ENCODE measurements around the gene RFTN1. TPM values are rescaled to one million over a fixed set of nuclear protein-coding genes. Genes with fewer than 3 reads are reported as not detected.

RFTN1 gene
- total and polyA plus RNA-seq, 2 donors (not counting 3 experiments of a cell fraction or from before 2014, with no cell fraction given): 40.3 to 43.3 TPM

GRCh38 chr3:16359331-16359730 lies 154.2 kb downstream of the RFTN1 start:
- TF ChIP-seq GATA2 (IDR thresholded peaks at IDR 0.05; ENCODE audit: insufficient read depth, insufficient read length, low read depth, low read length) (no peak), POLR2A (IDR thresholded peaks at IDR 0.05; ENCODE audit: low read depth, low read length) (no peak), MYC (IDR thresholded peaks at IDR 0.05; ENCODE audit: low read depth, low read length) (no peak), POLR2AphosphoS5 (IDR thresholded peaks at IDR 0.05; ENCODE audit: insufficient read depth, low read depth, low read length) (no peak), FOS (IDR thresholded peaks at IDR 0.05; ENCODE audit: borderline replicate concordance, insufficient read depth, low read length) (no peak), EZH2 (IDR thresholded peaks at IDR 0.05; ENCODE audit: borderline replicate concordance, low read depth, low read length, severe bottlenecking) (no peak), JUN (IDR thresholded peaks at IDR 0.05; ENCODE audit: borderline replicate concordance, insufficient read depth, insufficient read length, low read depth) (no peak)
- TF ChIP-seq, protein P1, sequence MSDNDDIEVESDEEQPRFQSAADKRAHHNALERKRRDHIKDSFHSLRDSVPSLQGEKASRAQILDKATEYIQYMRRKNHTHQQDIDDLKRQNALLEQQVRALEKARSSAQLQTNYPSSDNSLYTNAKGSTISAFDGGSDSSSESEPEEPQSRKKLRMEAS (IDR thresholded peaks at IDR 0.05; ENCODE audit: insufficient read depth, insufficient read length): no peak
- TF ChIP-seq, protein P2, sequence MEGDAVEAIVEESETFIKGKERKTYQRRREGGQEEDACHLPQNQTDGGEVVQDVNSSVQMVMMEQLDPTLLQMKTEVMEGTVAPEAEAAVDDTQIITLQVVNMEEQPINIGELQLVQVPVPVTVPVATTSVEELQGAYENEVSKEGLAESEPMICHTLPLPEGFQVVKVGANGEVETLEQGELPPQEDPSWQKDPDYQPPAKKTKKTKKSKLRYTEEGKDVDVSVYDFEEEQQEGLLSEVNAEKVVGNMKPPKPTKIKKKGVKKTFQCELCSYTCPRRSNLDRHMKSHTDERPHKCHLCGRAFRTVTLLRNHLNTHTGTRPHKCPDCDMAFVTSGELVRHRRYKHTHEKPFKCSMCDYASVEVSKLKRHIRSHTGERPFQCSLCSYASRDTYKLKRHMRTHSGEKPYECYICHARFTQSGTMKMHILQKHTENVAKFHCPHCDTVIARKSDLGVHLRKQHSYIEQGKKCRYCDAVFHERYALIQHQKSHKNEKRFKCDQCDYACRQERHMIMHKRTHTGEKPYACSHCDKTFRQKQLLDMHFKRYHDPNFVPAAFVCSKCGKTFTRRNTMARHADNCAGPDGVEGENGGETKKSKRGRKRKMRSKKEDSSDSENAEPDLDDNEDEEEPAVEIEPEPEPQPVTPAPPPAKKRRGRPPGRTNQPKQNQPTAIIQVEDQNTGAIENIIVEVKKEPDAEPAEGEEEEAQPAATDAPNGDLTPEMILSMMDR (IDR thresholded peaks at IDR 0.05; ENCODE audit: extremely low read depth in 1 of 2, insufficient read depth in 1 of 2, low read depth in 1 of 2, low read length in 2 of 2): no peak
- FAIRE-seq (peak; percentile 12), DNase-seq (ENCODE audit: low read depth, low spot score) (peak; percentile 6)
- no peaks in the 10 kb centered on the region for H3K27me3 ChIP-seq (ENCODE audit: control insufficient read depth in 2 of 2, insufficient read depth in 2 of 2, low read length in 2 of 2)
- no peaks in the 10 kb centered on the region for H4K20me1 ChIP-seq (replicated peaks; ENCODE audit: control insufficient read depth, extremely low read depth, insufficient read depth, low read length)
- no peaks in the 10 kb centered on the region for H3K4me1 ChIP-seq (ENCODE audit: control insufficient read depth, extremely low read depth, insufficient read depth, low read length)
- H3K27ac ChIP-seq (ENCODE audit: insufficient read depth, low read depth, low read length): no peak overlapping the region
- BruUV-seq (replicated peaks): no TSS peak
- no peak overlapping the region for H3K9ac ChIP-seq (replicated peaks; ENCODE audit: extremely low read depth, insufficient read depth, low read length)
- ChIA-PET CTCF (interaction anchor here (1.0 to 1.2 kb wide), 2 partner anchors 69 to 158 kb away, joined by 3 to 6 read pairs; no protein-coding TSS in a partner anchor), POLR2A (no interaction called here)
- H3K36me3 ChIP-seq (ENCODE audit: control insufficient read depth in 2 of 2, extremely low read depth in 1 of 2, insufficient read depth in 2 of 2, low read length in 2 of 2): peaks cover 0 to under 1% of the 10 kb centered on the region in 2 experiments
- H3K9me1 ChIP-seq (replicated peaks; ENCODE audit: control insufficient read depth, extremely low read depth, insufficient read depth, low read length): no peaks in the 10 kb centered on the region
- no peak overlapping the region for H2AFZ ChIP-seq (ENCODE audit: low read depth, low read length)
- no peak overlapping the region for H3K4me2 ChIP-seq (ENCODE audit: insufficient read depth, low read length)
- no peaks in the 10 kb centered on the region for H3K9me3 ChIP-seq (replicated peaks; ENCODE audit: control insufficient read depth, insufficient read depth, low read length)
- intact Hi-C loops (cut with micrococcal nuclease) (no loop called here), dilution Hi-C loops (cut with MboI; ENCODE audit: extremely low pct_ligation_motif_present, low sequenced_read_pairs) (no loop called here)
- H3K79me2 ChIP-seq (ENCODE audit: control insufficient read depth, insufficient read depth, low read length): no peaks in the 10 kb centered on the region
- H3K4me3 ChIP-seq (replicated peaks in 1 of 3; ENCODE audit: insufficient read depth in 1 of 3, low read depth in 1 of 3, low read length in 3 of 3): no peak overlapping the region
